Stimulated activated CD8-positive, alpha-beta memory T cell treated with anti-CD3 and anti-CD28 coated beads, Interleukin-4, amount 100 ng/mL, for 24 hours (primary cell): ENCODE results near the gene SRSF2.
"Not testable (repeated sequence)": the region's sequence is repeated elsewhere in the genome, so short reads cannot be mapped to it uniquely, and the experiment has no call there.

Experiments used
- DNase-seq: peaks from one replicate; pipeline ENCODE4 v3.0.0-alpha.2; 2020; ENCODE audit warnings: low read depth

The SRSF2 gene

GRCh38 chr17:76737676-76738467 lies 741 bp upstream of the SRSF2 start, which contains the start of gene MFSD11:
MFSD11 (plus strand) TSS chr17:76738119; CDS start chr17:76738353, 234 bp downstream.
- DNase-seq = peak; percentile 92

- DNase-seq = peak; percentile 51
These were observed 616 bp downstream of the SRSF2 start for GRCh38 chr17:76736349-76737081.

- no peak for DNase-seq
These were observed 1.4 kb downstream of the SRSF2 start for GRCh38 chr17:76735586-76736348.

GRCh38 chr17:76735006-76735405 lies 2.1 kb downstream of the SRSF2 start:
- no peak for DNase-seq

- DNase-seq = no peak
These were observed 2.9 kb downstream of the SRSF2 start for GRCh38 chr17:76734080-76734840.

GRCh38 chr17:76733618-76733957 lies 3.5 kb downstream of the SRSF2 start:
- no peak for DNase-seq

GRCh38 chr17:76732734-76733617 lies 4.2 kb downstream of the SRSF2 start:
- no peak for DNase-seq

- DNase-seq = not testable (repeated sequence)
These were observed 5.1 kb downstream of the SRSF2 start for GRCh38 chr17:76731800-76732733.

GRCh38 chr17:76727745-76728456 lies 9.2 kb downstream of the SRSF2 start:
- no peak for DNase-seq

GRCh38 chr17:76726776-76727718 lies 10.1 kb downstream of the SRSF2 start, which contains the start of gene METTL23:
METTL23 (plus strand) TSS chr17:76726839; CDS start chr17:76729711, 2,872 bp downstream.
- peak; percentile 69 for DNase-seq

- DNase-seq = peak; percentile 91
These were observed 10.8 kb downstream of the SRSF2 start, which contains the start of gene JMJD6 for GRCh38 chr17:76726231-76726775. JMJD6 (minus strand) TSS chr17:76726606; CDS start chr17:76726475, 131 bp downstream.

GRCh38 chr17:76725580-76726230 lies 11.4 kb downstream of the SRSF2 start:
- peak; percentile 61 for DNase-seq

- no peak for DNase-seq
These were observed 13.3 kb downstream of the SRSF2 start for GRCh38 chr17:76723812-76724211.

GRCh38 chr17:76722977-76723376 lies 14.2 kb downstream of the SRSF2 start:
- DNase-seq = not testable (repeated sequence)

- DNase-seq = no peak
These were observed 14.9 kb downstream of the SRSF2 start for GRCh38 chr17:76722279-76722678.

GRCh38 chr17:76721463-76721862 lies 15.7 kb downstream of the SRSF2 start:
- no peak for DNase-seq

GRCh38 chr17:76720941-76721340 lies 16.2 kb downstream of the SRSF2 start:
- DNase-seq = no peak
